GM18499 (cell line): Measurements from ENCODE around the gene DNASE1L1.

Experiments used
- ATAC-seq: cut with Tn5 transposase; IDR thresholded peaks from one replicate; pipeline ENCODE4 v1.9.1; 2021; ENCODE audit warnings: moderate number of reproducible peaks; ENCODE audit not compliant: insufficient read depth, unreplicated experiment

Gene DNASE1L1

DNA sequence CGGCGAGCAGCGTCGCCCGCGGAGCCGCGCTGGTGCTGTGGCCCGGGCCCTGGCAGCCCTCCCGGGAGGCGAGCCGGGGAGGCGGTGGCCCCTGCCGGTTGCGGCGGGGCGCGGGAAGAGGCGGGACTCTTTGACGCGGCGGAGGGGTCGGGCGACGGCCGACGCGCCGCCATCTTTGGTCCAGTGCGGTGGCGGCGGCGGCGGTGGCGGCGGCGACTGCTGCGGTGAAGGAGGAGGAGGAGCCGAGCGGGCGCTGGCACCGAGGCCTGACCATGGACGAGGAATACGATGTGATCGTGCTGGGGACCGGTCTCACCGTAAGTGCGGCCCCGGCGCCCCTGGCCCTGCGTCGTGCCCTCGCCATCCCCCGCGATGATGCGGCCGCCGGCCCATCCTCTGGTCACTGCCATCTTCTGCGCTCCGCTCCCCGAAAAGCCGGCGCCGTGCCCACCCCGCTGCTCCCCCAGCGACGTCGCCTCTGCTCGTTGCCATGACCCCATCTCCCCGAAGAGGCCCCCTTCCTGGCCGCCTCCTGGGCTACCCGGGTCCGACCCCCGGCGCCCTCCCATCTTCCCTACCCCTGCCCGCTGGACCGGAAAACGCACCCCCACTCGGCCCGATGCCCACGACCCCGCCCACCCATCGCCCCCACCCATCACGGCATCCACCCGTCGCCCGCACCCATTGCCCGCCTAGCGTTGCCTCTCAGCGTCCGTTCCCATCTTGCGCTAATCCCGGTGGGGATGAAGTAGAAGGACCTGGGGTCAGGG lies 28.1 kb upstream of the DNASE1L1 start, which contains the start of gene GDI1:
Gene GDI1 (plus strand): TSS at position 172 of the 770 bp plus-strand sequence. CDS start 101 bp downstream, at position 273.
- ATAC-seq: no peak

DNA sequence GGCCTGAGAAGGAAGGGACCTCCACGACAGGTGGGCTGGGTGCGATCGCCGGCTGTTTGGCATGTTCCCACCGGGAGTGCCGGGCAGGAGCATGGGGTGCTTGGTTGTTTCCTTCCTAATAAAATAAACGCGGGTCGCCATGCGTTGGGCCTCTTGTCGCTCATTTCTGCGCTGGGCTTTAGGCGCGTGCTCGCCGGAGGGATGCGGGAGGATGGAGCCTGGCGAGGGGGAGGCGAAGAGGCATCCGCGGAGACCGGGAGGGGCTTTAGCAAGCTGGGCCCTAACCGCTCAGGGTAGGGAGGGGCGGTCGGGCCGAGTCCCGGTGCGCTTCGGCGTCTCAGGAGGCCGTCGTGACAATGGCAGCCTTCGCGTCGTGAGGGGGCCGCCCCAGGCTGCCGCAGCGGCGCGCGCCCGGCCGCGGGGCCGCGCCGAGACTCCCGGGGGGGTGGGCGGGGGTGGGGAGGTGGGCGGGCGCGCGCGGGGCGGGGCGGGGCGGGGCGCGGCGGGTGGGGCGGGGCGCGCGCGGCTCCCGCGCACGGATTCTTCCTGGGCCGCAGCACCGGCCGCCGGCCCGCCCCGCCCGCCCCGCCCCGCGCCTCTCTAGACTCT lies 27.4 kb upstream of the DNASE1L1 start:
- no peak for ATAC-seq

- no peak for ATAC-seq
These were observed 26.2 kb upstream of the DNASE1L1 start for GRCh38 chrX:154435171-154435733.

GRCh38 chrX:154434394-154435168 lies 25.5 kb upstream of the DNASE1L1 start:
- ATAC-seq: no peak

DNA sequence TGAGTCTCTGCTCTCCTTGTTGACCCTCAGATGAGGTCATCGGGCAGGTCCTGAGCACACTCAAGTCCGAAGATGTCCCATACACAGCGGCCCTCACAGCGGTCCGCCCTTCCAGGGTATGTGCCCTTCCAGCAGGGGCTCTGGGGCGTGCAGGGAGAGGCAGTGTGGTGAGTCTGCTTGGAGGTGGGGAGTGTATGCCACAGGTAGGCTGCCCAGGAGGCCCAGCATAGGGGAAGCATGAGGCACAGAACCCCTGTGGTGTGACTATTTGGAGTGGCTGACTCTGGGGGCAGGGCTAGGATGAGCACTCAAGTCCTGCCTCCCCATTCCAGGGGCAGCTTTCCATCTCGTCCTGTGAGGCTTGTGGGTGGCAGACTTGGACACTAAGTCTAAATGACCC lies 24.6 kb upstream of the DNASE1L1 start:
- ATAC-seq: no peak

DNA sequence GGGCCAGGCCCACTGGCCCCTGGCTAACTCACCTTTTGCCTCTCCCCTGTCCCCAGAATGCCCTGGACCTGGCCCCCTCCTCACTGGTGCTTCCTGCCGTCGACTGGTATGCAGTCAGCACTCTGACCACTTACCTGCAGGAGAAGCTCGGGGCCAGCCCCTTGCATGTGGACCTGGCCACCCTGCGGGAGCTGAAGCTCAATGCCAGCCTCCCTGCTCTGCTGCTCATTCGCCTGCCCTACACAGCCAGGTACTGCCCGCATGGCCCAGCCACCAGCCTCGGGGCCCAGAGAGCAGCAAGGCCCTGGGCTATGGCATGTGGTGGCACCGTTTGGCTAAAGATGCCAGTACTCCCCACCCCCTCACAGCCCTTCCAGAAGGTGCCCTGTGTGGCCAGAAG lies 23.2 kb upstream of the DNASE1L1 start:
- no peak for ATAC-seq

DNA sequence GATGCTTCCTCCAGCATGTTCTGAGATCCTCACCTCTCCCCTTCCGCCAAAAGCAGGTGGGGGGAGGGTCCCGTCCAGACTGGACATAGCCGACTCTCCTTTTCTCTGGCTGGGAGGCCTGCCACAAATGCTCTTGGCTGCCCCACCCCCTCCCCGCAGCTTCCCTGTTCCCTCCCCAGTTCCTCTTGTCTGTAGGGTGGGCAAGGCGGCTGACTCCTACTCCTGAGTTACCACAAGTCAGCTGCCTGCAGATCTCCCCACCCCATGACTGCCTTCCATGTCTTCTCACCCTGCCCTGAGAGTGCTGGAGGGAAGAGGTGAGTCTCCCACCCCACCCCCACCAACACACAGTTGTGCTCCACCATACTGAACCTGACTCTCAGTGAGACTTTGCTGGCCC lies 22.3 kb upstream of the DNASE1L1 start:
- ATAC-seq: no peak

GRCh38 chrX:154430916-154431315 lies 21.9 kb upstream of the DNASE1L1 start:
- no peak for ATAC-seq

DNA sequence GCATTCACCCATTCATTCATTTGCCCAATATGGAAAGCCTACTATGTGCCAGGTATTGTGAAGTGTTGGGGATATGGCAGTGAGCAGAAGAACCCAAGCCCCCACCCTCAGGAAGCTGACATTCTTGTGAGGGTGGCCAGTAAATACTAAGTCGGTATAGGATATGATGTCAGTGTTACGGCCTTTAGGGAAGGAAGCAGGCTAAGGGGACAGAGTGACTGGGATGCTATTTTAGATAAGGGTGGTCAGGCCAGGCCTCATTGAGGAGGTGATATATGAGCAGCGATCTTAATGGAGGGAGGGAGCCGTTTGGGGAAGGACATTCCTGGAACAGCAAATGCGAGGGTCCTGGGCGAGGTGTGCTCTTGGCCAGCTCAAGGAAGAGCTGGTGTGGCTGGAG lies 21.4 kb upstream of the DNASE1L1 start:
- ATAC-seq: no peak

DNA sequence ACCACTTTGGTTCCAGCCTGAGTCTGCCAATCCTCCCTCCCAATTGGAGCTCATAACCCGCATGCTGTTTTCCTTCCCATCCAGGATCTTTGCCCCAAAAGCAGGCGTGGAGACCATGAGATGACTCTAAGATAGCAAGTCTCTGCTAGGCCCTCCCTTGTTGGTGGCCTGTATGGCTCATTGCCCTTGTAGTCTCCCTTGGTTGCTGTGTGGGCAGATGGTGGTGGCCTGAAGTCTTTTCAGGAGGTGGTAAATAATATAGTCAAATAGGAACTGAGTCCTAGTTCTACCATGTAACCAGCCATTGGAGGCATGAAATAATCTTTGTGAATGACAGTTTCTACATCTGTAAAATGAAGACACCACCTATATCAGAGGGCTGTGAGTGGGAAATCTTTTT lies 20.7 kb upstream of the DNASE1L1 start:
- ATAC-seq: no peak

DNA sequence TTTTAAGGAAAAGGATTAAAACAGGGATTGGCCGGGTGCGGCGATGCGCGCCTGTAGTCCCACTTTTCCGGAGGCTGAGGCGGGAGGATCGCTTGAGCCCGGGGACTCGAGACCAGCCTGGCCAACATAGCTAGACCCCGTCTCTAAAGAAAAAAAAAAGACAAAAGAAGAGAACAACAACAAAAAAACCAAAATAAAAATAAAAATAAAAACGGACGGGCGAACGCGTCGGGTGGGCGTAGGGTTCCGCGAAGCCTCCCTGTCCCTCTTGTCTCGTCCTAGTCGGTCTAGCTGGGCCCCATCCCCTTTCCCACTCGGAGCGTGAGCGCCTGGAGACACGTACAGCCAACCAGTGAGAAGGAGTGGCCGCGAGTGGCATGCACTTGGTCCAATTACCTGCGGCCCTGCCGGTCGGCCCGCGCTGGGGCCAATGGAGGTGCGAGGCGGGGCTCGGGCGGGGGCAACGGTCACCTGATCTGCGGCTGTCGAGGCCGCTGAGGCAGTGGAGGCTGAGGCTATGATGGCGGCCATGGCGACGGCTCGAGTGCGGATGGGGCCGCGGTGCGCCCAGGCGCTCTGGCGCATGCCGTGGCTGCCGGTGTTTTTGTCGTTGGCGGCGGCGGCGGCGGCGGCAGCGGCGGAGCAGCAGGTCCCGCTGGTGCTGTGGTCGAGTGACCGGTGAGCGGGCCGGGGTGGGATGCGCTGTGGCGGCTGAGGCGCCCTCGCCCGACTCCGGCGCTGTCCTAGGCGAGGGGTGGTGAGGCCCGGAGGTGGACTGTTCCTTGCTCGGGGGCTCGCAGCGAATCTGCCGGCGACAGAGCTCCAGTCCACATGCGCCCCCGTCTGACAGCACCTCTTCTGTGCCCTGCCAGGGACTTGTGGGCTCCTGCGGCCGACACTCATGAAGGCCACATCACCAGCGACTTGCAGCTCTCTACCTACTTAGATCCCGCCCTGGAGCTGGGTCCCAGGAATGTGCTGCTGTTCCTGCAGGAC lies 19.4 kb upstream of the DNASE1L1 start, which contains the start of gene ATP6AP1:
Gene ATP6AP1 (plus strand): TSS at position 502 of the 996 bp plus-strand sequence. CDS start 16 bp downstream, at position 518.
- ATAC-seq: peak; percentile 92

DNA sequence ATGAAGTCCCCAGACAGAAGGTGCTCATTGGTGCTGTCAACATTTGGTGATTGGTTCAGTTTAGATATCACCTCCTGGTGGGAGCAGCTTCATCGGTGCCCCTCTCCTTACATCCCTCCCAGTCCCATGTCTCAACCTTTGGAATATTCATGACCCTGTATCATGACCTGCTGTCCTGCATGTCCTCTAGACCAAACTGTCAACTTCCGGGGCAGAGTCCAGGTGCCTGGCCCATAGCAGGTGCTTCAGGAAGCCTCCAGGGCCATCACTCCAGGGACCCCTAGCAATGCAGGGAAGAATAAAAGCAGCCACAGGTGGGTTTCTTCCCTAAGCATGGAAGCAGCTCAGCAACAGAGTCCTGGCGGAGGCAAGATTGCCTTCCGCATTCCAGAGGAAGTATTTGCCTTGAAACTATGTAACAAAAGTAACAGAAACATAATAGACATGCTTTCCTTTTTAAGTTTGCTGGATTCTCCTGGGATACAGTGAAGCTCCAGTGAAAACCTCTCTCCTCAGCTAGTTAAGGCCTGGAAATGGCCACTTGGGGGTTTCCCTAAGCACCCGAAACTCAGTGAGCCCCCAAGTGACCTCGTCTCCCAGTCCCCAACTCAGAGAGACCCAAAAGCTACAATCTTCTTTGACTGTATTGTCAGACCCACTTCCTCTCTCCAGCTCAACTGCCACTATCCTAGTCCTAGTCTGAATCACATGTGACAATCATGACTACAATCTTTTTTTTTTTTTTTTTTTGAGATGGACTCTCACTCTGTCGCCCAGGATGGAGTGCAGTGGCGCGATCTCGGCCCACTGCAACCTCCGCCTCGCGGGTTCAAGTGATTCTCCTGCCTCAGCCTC lies 18.1 kb upstream of the DNASE1L1 start:
- no peak for ATAC-seq

GRCh38 chrX:154420402-154420756 lies 11.3 kb upstream of the DNASE1L1 start:
- ATAC-seq: no peak

- ATAC-seq: no peak
These were observed 10.8 kb upstream of the DNASE1L1 start for GRCh38 chrX:154419688-154420401.

- no peak for ATAC-seq
These were observed 10.1 kb upstream of the DNASE1L1 start for GRCh38 chrX:154419189-154419588.

DNA sequence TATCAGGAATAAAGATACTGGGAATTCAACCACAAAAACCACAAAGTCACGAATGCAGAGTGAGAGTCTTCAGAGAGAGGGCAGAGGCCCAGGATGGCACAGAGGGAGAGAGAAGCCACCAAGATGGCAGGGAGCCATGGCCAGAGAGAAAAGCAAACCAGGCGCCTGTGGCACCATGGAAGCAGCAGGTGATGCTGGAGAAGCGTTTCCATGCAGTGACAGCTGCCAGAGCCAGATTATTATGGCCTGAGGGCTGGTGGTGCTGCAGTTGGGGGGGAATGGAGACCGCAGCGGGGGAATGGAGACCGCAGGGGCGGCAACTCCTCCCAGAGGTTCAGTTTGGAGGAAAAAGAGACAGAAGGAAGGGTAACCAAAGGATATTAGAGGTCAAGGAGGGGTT lies 8.1 kb upstream of the DNASE1L1 start:
- no peak for ATAC-seq

DNA sequence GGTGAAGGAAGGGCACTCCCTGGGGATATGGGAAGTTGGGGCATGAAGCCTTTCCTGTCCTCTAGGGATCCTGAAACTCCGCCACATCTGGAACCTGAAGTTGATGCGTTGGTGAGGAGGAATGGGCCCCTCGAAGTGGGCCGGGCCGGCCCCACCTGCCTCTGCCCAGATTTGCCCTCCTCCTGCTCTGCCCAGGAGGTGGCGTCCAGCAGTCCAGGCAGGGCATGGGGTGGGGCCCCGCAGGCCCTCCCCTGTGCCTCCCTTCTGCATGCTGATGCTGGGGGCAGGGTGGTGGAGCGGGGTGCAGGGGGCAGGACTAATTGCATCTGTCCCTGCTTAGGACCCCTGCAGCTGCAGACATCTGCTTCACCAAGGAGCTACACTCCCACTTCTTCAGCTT lies 4.1 kb upstream of the DNASE1L1 start:
- no peak for ATAC-seq

GRCh38 chrX:154412468-154412867 lies 3.4 kb upstream of the DNASE1L1 start:
- ATAC-seq: no peak
